Measurements from ENCODE around the gene STK24. TPM values are rescaled to one million over a fixed set of nuclear protein-coding genes. Genes with fewer than 3 reads are reported as not detected.
A peak's percentile ranks its signal among the peaks of the same experiment; 100 is the strongest.

Gene STK24
- polyA plus RNA-seq, 1 of the 3 experiments (the other 2 are of a cell fraction): 30.5 TPM

- Histone ChIP-seq H3K9me3 (no peaks in the 10 kb centered on the region), H3K4me3 (ENCODE audit: low read depth in 2 of 2, low read length in 1 of 2) (no peak overlapping the region), H3K79me2 (ENCODE audit: insufficient read depth) (no peaks in the 10 kb centered on the region), H4K20me1 (ENCODE audit: insufficient read depth) (no peaks in the 10 kb centered on the region), H3K9ac (no peak overlapping the region), H3K4me2 (no peak overlapping the region), H3F3A (replicated peaks; ENCODE audit: insufficient read depth) (peaks cover 4% of the 10 kb centered on the region), H3K9me2 (no peaks in the 10 kb centered on the region), H3K4me1 (ENCODE audit: control insufficient read depth in 1 of 2, insufficient read depth in 2 of 2, low read depth in 1 of 2, low read length in 1 of 2) (peaks cover 8 to 11% of the 10 kb centered on the region in 2 experiments; a peak in 3 of 4 replicates), H3K27ac (ENCODE audit: low read depth in 2 of 2, low read length in 1 of 2) (no peak overlapping the region), H2AFZ (ENCODE audit: low read depth) (no peak overlapping the region), H3K36me3 (replicated peaks in 1 of 2; ENCODE audit: control insufficient read depth in 1 of 2, insufficient read depth in 2 of 2, low read length in 1 of 2) (peaks cover 8 to 21% of the 10 kb centered on the region in 2 experiments), H3K27me3 (ENCODE audit: insufficient read depth) (no peaks in the 10 kb centered on the region)
- WGBS (ENCODE audit: low lambda C conversion rate): 91% methylated on average over 1 of the region's 1 CpG
- ChIA-PET CTCF (interaction anchor here (0.7 to 1.1 kb wide), 3 partner anchors 7 to 39 kb away, joined by 3 read pairs; no protein-coding TSS in a partner anchor), POLR2A (no interaction called here)
- TF ChIP-seq USF2 (IDR thresholded peaks at IDR 0.05; ENCODE audit: borderline replicate concordance, low read depth, low read length) (no peak), RFX5 (IDR thresholded peaks at IDR 0.05; ENCODE audit: low read length) (no peak), ZBTB33 (IDR thresholded peaks at IDR 0.05; ENCODE audit: borderline replicate concordance, low read depth) (no peak), SMC3 (IDR thresholded peaks at IDR 0.05; ENCODE audit: low read depth, low read length) (peak; percentile 50), TAF1 (IDR thresholded peaks at IDR 0.05; ENCODE audit: borderline replicate concordance, low read depth, low read length) (no peak), TEAD4 (IDR thresholded peaks at IDR 0.05; ENCODE audit: borderline replicate concordance, insufficient read depth) (no peak), CTCF (IDR thresholded peaks at IDR 0.05) (peak; percentile 42), RAD21 (IDR thresholded peaks at IDR 0.05; ENCODE audit: low read length) (peak; percentile 59)
- DNase-seq: no peak
These were observed 179.7 kb downstream of the STK24 start for GRCh38 chr13:98397221-98397620.

GRCh38 chr13:98396071-98396710, 180.7 kb downstream of the STK24 start:
- peaks cover 8 to 11% of the 10 kb centered on the region in 2 experiments; a peak in 3 of 4 replicates for H3K4me1 ChIP-seq (ENCODE audit: control insufficient read depth in 1 of 2, insufficient read depth in 2 of 2, low read depth in 1 of 2, low read length in 1 of 2)
- H2AFZ ChIP-seq (ENCODE audit: low read depth): no peak overlapping the region
- CTCF ChIA-PET: interaction anchor here (0.9 kb wide), 1 partner anchor 8 kb away, joined by 3 read pairs; no protein-coding TSS in a partner anchor
- H3K27ac ChIP-seq (ENCODE audit: low read depth in 2 of 2, low read length in 1 of 2): no peak overlapping the region
- H3K79me2 ChIP-seq (ENCODE audit: insufficient read depth): no peaks in the 10 kb centered on the region
- H3K36me3 ChIP-seq (replicated peaks in 1 of 2; ENCODE audit: control insufficient read depth in 1 of 2, insufficient read depth in 2 of 2, low read length in 1 of 2): peaks cover 8 to 21% of the 10 kb centered on the region in 2 experiments
- POLR2A ChIA-PET: no interaction called here
- H3K4me2 ChIP-seq: no peak overlapping the region
- H3K4me3 ChIP-seq (ENCODE audit: low read depth in 2 of 2, low read length in 1 of 2): no peak overlapping the region
- H3K9me3 ChIP-seq: no peaks in the 10 kb centered on the region
- 81% methylated on average over 8 of the region's 16 CpGs for WGBS (ENCODE audit: low lambda C conversion rate)
- no peaks in the 10 kb centered on the region for H3K27me3 ChIP-seq (ENCODE audit: insufficient read depth)
- DNase-seq: no peak
- no peak overlapping the region for H3K9ac ChIP-seq
- no peaks in the 10 kb centered on the region for H3K9me2 ChIP-seq
- H3F3A ChIP-seq (replicated peaks; ENCODE audit: insufficient read depth): peaks cover 4% of the 10 kb centered on the region
- H4K20me1 ChIP-seq (ENCODE audit: insufficient read depth): no peaks in the 10 kb centered on the region
- no peak for TF ChIP-seq REST (IDR thresholded peaks at IDR 0.05; ENCODE audit: low read depth, low read length)
- TF ChIP-seq PBX3 (IDR thresholded peaks at IDR 0.05): no peak
- TF ChIP-seq MAX (IDR thresholded peaks at IDR 0.05; ENCODE audit: low read depth): no peak
- TF ChIP-seq SMC3 (IDR thresholded peaks at IDR 0.05; ENCODE audit: low read depth, low read length): no peak
- TF ChIP-seq USF1 (IDR thresholded peaks at IDR 0.05; ENCODE audit: borderline replicate concordance, low read depth): no peak
- no peak for TF ChIP-seq ELF1 (IDR thresholded peaks at IDR 0.05)
- no peak for TF ChIP-seq FOXJ3 (CRISPR knock-in tag; IDR thresholded peaks at IDR 0.05)
- TF ChIP-seq JUND (IDR thresholded peaks at IDR 0.05): no peak
